ENCODE data around the gene CDK17.

The CDK17 gene

GRCh38 chr12:96261557-96261956, 138.7 kb downstream of the CDK17 start:
- H3K36me3 Mint-ChIP-seq (ENCODE audit: low read depth) = peaks cover 41% of the 10 kb centered on the region

GRCh38 chr12:96260644-96261043, 139.6 kb downstream of the CDK17 start:
- Mint-ChIP-seq H3K4me3 (no peak overlapping the region), H3K36me3 (ENCODE audit: low read depth) (peaks cover 38% of the 10 kb centered on the region), H3K9me3 (no peaks in the 10 kb centered on the region), H3K27me3 (ENCODE audit: low read depth) (no peaks in the 10 kb centered on the region), H3K4me1 (no peaks in the 10 kb centered on the region), H3K27ac (no peak overlapping the region)
- TF ChIP-seq CTCF (IDR thresholded peaks at IDR 0.05; ENCODE audit: unreplicated experiment in 3 of 3) = no peak

More at GRCh38 chr12:96261557-96261956, 138.7 kb downstream of the CDK17 start:
- Mint-ChIP-seq H3K9me3 (no peaks in the 10 kb centered on the region), H3K27me3 (ENCODE audit: low read depth) (no peaks in the 10 kb centered on the region), H3K4me1 (no peaks in the 10 kb centered on the region), H3K4me3 (no peak overlapping the region), H3K27ac (no peak overlapping the region)
- no peak for TF ChIP-seq CTCF (IDR thresholded peaks at IDR 0.05; ENCODE audit: unreplicated experiment in 3 of 3)

- Mint-ChIP-seq H3K27ac (no peak overlapping the region), H3K4me3 (no peak overlapping the region), H3K9me3 (no peaks in the 10 kb centered on the region), H3K4me1 (no peaks in the 10 kb centered on the region), H3K36me3 (ENCODE audit: low read depth) (peaks cover 37% of the 10 kb centered on the region), H3K27me3 (ENCODE audit: low read depth) (no peaks in the 10 kb centered on the region)
- no peak for TF ChIP-seq CTCF (IDR thresholded peaks at IDR 0.05; ENCODE audit: unreplicated experiment in 3 of 3)
Observed at GRCh38 chr12:96260231-96260630, 140.0 kb downstream of the CDK17 start.

- Mint-ChIP-seq H3K4me3 (no peak overlapping the region), H3K27me3 (ENCODE audit: low read depth) (no peaks in the 10 kb centered on the region), H3K9me3 (no peaks in the 10 kb centered on the region), H3K36me3 (ENCODE audit: low read depth) (peaks cover 34% of the 10 kb centered on the region), H3K4me1 (no peaks in the 10 kb centered on the region), H3K27ac (peak overlapping the region in 1 of 3 experiments; percentile 45)
- TF ChIP-seq CTCF (IDR thresholded peaks at IDR 0.05; ENCODE audit: unreplicated experiment in 3 of 3) = no peak
Observed at GRCh38 chr12:96258104-96258961, 141.9 kb downstream of the CDK17 start.

- Mint-ChIP-seq H3K27ac (peak overlapping the region in 1 of 3 experiments; percentile 45), H3K9me3 (no peaks in the 10 kb centered on the region), H3K4me3 (no peak overlapping the region), H3K4me1 (no peaks in the 10 kb centered on the region), H3K27me3 (ENCODE audit: low read depth) (no peaks in the 10 kb centered on the region), H3K36me3 (ENCODE audit: low read depth) (peaks cover 31% of the 10 kb centered on the region)
- TF ChIP-seq CTCF (IDR thresholded peaks at IDR 0.05; ENCODE audit: unreplicated experiment in 3 of 3) = no peak
Observed at GRCh38 chr12:96257550-96258103, 142.6 kb downstream of the CDK17 start.

Measured in nephron (organoid).